Inflammatory macrophage (primary cell): Measurements from ENCODE around the gene ADRA1B.
A peak's percentile ranks its signal among the peaks of the same experiment; 100 is the strongest.

ENCODE experiments used
- DNase-seq, 2 donors: peaks; one replicate each; pipeline ENCODE4 v3.0.0-alpha.2; 2020 to 2022
- total RNA-seq, 18 experiments: gene quantifications; one replicate each; lab custom pipeline; 2026; ENCODE audit warnings: mixed read lengths in 6 of 18, inconsistent platforms in 2 of 18; lab: John Stamatoyannopoulos, UW

ADRA1B gene
- total RNA-seq = 0 to 4.5 (median 0.05) reads per million in 18 experiments

- DNase-seq = peak; percentile 14 to 56
These were observed at the start of gene ADRA1B for GRCh38 chr5:159915904-159916840. TSS of gene ADRA1B (plus strand) at chr5:159916482. CDS start at chr5:159916906, 424 bp downstream.

DNA sequence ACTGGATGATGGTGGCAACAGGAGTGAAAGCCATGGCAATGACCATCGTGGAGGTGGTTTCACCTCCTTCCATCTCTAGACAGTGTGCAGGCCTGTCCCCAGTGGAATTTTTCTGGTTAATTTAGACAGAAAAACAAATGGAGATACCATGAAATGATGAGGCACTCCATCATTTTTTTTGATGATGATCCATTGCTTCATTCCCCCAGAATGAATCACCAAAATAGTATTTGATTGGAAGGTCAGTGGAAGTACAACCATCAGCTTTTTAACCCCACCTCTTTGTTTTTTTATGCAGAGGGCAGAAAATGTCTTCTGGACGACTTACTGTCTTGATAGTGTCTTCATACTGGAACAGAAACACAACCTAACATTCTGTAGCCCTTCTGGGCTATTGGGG lies 42.6 kb upstream of the ADRA1B start:
- no peak for DNase-seq

DNA sequence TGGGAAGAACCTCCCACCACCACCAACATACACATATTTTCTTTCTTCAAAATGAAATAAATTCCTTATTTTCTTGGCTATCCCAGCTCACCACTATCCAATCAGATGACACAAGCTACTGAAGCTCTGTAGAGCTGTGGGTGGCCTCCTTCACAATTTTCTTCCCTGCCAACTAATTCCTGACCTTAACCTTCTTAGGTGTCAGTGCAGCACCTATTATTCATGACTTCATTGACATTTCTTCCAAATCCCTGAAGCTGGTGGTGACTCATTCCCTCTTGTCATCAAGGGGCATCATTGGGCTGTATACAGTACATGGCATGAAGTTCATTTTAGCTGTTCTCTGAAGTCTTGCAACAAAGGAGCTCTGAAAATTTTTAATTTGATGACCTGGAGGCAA lies 42.0 kb upstream of the ADRA1B start:
- no peak for DNase-seq

- no peak for DNase-seq
These were observed 39.3 kb upstream of the ADRA1B start for GRCh38 chr5:159877016-159877415.

- no peak for DNase-seq
These were observed 38.3 kb upstream of the ADRA1B start for GRCh38 chr5:159877894-159878448.

DNA sequence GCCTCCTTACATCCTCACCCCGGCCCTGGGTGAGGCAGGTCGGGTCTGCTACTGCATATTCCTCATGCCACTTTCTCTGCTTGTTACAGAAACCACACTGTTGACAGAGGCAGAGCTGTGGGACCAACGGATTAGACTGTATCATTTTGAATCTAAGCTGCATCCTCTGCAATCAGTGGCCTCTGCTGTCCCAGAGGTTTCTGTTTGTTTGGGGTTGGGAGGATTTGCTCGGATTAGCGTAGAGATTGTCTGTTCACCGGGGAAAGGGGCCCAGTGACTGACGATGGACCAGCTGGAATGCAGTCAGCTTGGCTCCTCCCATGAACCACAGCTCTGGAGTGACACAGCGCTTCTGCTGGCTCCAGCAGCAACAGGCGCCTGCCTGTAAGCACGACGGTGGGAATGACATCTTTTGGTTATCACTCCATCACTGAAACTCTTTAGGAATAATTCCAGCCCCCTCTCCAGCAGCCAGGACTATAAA lies 37.3 kb upstream of the ADRA1B start:
- no peak for DNase-seq

- DNase-seq = no peak
These were observed 35.6 kb upstream of the ADRA1B start for GRCh38 chr5:159880676-159881075.

DNA sequence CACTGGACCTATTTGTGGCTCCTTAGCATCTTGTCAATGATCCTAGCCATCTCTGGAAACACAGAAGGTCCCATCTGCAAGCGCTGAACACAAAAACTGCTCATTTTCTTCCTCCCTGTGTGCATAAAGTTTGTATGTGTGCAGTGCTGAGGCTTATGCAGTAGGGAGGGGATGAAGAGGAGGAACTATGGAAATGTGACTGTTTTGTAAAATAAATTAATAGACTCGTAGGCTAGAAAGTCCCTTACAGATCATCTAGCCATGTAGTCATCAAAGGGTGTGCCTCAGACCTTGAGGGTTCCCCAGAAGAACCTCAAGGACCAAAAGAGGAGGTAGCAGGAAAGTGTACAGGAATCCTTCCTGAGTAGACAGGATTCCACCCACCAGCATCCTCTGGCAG lies 34.3 kb upstream of the ADRA1B start:
- DNase-seq = no peak

DNA sequence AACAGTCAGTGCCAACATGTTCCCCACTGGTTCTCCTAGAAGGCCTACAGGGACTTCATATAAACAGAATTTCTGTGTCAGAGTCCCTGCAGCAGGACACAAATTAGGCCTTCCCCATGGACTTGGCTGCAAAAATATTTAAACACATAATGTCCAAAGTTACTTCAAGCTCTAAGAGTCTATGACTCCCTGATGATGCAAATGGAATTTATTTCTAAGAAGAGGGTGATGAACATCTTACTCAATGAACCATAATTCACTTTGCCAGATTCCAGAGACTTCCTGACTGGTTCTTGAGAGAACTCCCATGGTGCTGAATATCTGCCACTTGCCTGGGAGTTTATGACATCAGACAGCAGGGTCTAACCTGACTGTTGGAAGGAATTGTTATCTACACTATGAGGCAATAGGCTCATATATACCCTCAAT lies 32.7 kb upstream of the ADRA1B start:
- no peak for DNase-seq

DNA sequence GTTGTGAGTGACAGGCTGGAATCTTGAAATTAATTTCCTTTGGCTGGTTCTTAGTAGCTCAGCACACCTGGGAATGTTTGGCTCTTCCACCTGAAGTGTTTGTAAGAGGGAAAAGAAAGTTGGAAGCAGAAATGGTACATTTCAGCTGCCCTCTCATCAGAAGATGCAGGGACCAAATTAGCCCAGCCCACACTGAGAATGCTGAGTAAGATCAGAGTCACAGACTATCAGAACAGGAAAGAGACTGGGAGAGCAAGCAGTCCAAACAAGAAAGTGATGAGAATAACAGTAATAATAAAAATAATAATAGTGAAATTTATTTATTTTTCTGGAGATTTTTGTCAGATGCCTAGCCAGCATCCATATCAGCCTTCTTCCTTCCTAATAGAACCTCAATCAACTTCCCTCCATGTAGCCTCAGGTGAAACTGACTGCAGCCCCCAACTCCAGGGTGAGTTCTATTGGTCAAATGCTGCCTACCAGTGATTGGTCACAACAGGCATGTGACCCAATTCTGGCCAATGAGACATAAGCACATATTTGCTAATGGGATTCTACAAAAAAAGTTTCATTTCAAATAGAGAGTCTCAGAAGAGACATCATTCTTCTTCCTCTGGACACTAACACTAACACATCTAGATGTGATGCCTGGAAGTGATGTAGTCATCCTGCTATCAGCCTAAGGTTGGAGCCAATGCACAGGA lies 31.2 kb upstream of the ADRA1B start:
- DNase-seq = no peak

DNA sequence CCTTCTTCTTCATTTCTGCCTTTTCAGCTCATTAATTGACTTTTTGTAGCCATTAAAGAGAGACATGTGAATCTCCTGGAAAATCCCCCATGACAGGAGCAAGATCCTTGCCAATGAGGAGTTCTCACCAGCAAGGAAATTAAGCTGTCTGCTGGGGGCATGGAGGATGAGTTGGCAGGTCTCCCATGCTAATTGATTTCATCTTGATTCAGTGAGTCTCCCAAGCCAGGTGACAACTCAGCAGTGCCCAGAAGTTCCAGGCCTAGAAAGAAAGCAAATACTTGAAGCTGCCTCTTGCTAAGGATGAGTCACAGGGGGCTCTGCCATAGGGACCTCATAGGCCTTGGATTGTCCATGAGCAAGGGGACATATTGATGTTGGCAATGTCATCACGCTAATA lies 30.0 kb upstream of the ADRA1B start:
- no peak for DNase-seq

DNA sequence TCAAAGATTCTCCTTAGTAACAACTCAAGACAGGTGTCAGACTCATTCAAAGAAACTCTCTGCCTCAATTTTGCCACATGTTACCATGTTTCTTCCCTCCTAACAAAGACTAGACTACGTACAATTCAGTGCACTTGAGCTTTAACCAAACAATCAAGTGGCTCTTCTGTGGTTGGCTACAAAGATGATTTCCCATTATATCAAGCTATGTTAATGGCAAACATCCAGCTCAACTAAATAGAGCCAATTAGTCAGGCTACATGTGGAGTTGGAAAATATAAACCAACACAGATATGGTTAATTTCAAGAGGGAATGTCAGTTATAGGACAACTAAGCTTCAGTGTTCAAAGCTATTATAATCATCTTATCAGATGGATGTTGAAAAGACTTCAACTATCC lies 29.2 kb upstream of the ADRA1B start:
- no peak for DNase-seq

GRCh38 chr5:159888860-159889259 lies 27.4 kb upstream of the ADRA1B start:
- DNase-seq = no peak

DNA sequence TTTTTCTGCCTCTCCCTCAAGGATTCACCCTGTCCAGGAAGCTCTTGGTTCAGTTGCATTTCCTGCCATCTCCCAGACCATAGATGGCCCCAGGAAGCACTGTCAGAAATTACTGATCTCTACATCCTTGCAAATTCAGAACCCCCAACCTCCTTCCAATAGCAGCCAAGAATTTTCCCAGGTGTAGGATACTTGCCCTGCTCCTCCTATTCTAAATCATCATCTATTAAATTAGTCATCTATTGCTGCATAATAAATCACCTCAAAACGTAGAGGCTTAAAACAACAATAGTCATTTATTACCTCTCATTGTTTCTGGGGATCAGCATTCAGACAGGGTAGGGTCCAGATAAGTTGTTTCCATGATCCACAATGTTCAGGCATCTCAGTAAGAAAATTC lies 26.1 kb upstream of the ADRA1B start:
- DNase-seq = no peak

DNA sequence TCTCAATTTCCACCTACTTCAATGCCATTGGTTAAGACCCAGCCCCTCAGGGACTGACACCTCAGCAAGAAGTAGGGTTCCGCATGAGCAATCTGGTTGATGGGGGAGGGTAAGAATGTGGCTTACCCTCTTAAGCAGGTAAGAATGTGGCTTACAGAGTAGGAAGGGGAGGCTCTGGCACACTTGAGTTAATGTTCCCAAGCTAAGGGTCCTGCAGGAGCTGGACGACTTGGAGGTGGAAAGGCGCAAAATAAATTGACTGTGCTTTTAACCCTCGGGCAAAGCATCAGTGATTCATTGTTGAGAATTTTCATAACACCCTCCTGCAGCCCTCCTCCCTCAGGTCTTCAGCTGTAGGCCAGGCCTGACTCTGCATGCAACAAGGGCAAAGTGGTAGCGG lies 24.9 kb upstream of the ADRA1B start:
- DNase-seq = no peak

- DNase-seq = no peak
These were observed 23.1 kb upstream of the ADRA1B start for GRCh38 chr5:159893040-159893695.

DNA sequence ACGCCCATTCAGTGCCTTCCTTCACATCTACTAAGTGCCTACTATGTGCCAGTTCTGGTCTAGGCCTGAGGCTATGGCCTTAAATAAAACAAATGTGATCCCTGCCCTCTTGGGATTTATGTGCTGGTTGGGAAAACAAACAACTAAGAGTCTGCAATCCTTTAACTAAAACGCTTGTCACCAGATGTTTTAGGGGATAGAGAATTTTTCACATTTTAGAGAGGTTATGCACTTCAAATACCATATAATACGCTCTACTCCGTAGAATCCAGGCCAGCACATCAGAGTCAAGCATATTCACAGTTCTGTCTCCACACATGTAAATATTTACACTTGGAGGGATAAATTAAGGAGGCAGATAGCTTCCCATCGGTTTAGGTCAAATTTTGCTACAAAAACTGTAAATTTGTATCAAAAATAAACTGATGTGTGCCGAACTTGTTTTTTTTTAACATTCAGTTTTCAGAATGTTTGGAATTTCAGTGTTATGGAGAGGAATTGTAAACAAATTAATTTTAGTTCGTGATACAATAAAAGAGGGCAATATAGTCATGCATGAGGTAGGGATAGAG lies 22.0 kb upstream of the ADRA1B start:
- no peak for DNase-seq

- DNase-seq = peak in 1 of 2 donors; percentile 2
These were observed 18.4 kb upstream of the ADRA1B start for GRCh38 chr5:159897786-159898393.

GRCh38 chr5:159899067-159900049 lies 16.9 kb upstream of the ADRA1B start:
- no peak for DNase-seq

DNA sequence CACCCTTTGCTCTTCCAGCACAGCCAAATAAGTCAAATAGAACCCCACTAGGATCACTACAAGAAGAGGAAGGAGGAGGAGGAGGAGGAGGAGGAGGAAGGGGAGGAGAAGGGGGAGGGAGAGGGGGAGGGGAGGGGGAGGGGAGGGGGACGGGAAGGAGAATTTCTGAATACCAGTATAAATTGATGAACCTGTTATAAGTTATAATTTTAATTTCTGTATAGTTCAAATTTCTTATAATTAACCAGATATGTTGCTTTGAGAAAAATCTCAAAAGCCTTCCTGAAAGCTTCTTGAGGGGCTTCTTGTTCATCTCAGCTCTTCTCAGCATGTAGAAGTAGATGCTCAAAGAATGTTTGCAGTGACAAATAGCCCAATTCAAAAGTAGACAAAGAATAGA lies 15.0 kb upstream of the ADRA1B start:
- no peak for DNase-seq

- DNase-seq = no peak
These were observed 14.5 kb upstream of the ADRA1B start for GRCh38 chr5:159901772-159902171.
